HepG2 (cell line): ENCODE measurements around the gene PVR.

Experiments
- EZH2 ChIP-seq: conservative IDR thresholded peaks from 2 replicates; pipeline ENCODE4 v1.6.1; 2012; ENCODE audit warnings: mild to moderate bottlenecking, low read depth, low read length, moderate library complexity
- POLR2AphosphoS5 ChIP-seq: IDR thresholded peaks from 2 replicates; pipeline ENCODE4 v1.6.1; 2012; ENCODE audit warnings: low read depth, low read length
- ZFP1 ChIP-seq: IDR thresholded peaks from 2 replicates; pipeline ENCODE4 v1.6.1; 2016
- TF ChIP-seq, protein P1 (sequence below): sonication (generic); formaldehyde crosslinking; IDR thresholded peaks from 2 replicates; pipeline ENCODE4 v1.4.0; 2020; ENCODE audit warnings: missing genetic modification reagents
- TF ChIP-seq, protein P2 (sequence below): sonication (generic); formaldehyde crosslinking; IDR thresholded peaks from 2 replicates; pipeline ENCODE4 v1.8.1; 2023; ENCODE audit warnings: mild to moderate bottlenecking, missing genetic modification reagents
- TF ChIP-seq, protein P3 (sequence below): sonication (generic); formaldehyde crosslinking; IDR thresholded peaks from 2 replicates; pipeline ENCODE4 v1.5.0; 2020; ENCODE audit warnings: mild to moderate bottlenecking, missing genetic modification reagents, moderate library complexity

DNA sequence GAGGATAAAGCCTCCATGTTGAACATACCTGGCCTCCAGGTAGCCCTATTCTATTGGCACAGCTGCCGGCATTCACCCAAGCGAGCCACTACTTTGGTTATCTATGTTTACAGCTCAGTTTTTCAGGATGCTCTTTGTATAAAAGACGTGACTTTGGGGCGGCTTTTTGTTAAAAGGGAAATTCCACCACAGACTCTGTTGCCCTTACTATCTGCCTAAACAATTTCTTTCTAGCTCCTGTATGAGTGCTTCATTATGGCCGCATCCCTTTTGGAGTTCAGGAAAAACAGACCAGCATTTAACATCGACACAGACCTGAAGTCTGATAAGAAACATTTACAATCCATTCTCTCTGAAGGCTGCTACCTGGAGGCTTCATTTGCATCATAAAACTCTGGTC, 39.5 kb upstream of the PVR start:
- TF ChIP-seq, protein P1, sequence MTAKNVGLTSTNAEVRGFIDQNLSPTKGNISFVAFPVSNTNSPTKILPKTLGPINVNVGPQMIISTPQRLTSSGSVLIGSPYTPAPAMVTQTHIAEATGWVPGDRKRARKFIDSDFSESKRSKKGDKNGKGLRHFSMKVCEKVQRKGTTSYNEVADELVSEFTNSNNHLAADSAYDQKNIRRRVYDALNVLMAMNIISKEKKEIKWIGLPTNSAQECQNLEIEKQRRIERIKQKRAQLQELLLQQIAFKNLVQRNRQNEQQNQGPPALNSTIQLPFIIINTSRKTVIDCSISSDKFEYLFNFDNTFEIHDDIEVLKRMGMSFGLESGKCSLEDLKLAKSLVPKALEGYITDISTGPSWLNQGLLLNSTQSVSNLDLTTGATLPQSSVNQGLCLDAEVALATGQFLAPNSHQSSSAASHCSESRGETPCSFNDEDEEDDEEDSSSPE (CRISPR knock-in tag) = no peak
- TF ChIP-seq POLR2AphosphoS5 (no peak), EZH2 (no peak), ZFP1 (CRISPR knock-in tag) (no peak)
- TF ChIP-seq, protein P2, sequence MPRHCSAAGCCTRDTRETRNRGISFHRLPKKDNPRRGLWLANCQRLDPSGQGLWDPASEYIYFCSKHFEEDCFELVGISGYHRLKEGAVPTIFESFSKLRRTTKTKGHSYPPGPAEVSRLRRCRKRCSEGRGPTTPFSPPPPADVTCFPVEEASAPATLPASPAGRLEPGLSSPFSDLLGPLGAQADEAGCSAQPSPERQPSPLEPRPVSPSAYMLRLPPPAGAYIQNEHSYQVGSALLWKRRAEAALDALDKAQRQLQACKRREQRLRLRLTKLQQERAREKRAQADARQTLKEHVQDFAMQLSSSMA (CRISPR knock-in tag) = no peak
- TF ChIP-seq, protein P3, sequence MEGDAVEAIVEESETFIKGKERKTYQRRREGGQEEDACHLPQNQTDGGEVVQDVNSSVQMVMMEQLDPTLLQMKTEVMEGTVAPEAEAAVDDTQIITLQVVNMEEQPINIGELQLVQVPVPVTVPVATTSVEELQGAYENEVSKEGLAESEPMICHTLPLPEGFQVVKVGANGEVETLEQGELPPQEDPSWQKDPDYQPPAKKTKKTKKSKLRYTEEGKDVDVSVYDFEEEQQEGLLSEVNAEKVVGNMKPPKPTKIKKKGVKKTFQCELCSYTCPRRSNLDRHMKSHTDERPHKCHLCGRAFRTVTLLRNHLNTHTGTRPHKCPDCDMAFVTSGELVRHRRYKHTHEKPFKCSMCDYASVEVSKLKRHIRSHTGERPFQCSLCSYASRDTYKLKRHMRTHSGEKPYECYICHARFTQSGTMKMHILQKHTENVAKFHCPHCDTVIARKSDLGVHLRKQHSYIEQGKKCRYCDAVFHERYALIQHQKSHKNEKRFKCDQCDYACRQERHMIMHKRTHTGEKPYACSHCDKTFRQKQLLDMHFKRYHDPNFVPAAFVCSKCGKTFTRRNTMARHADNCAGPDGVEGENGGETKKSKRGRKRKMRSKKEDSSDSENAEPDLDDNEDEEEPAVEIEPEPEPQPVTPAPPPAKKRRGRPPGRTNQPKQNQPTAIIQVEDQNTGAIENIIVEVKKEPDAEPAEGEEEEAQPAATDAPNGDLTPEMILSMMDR (CRISPR knock-in tag) = no peak
